EL (cell line): ENCODE data around the gene CMC2.

Experiments
- DNase-seq: peaks from one replicate; pipeline ENCODE4 v3.0.0-alpha.2; 2016

CMC2 gene

GRCh38 chr16:80972611-80973010 is 34.1 kb downstream of the CMC2 start:
- DNase-seq, result no peak

GRCh38 chr16:80971819-80972218 is 34.9 kb downstream of the CMC2 start:
- DNase-seq, result no peak

- no peak for DNase-seq
These were observed 37.6 kb downstream of the CMC2 start for GRCh38 chr16:80969114-80969484.

- DNase-seq, result peak; percentile 25
These were observed 38.1 kb downstream of the CMC2 start for GRCh38 chr16:80968386-80969113.

GRCh38 chr16:80966617-80967016 is 40.1 kb downstream of the CMC2 start:
- DNase-seq, result no peak

- DNase-seq, result no peak
These were observed 42.3 kb downstream of the CMC2 start for GRCh38 chr16:80964351-80964750.

GRCh38 chr16:80962879-80963278 is 43.8 kb downstream of the CMC2 start:
- no peak for DNase-seq

- no peak for DNase-seq
These were observed 48.4 kb downstream of the CMC2 start for GRCh38 chr16:80958284-80958683.

- DNase-seq, result no peak
These were observed 51.7 kb downstream of the CMC2 start for GRCh38 chr16:80954985-80955384.

- DNase-seq, result peak; percentile 59
These were observed 57.7 kb downstream of the CMC2 start for GRCh38 chr16:80948886-80949493.

GRCh38 chr16:80947708-80948625 is 58.7 kb downstream of the CMC2 start:
- DNase-seq, result no peak

GRCh38 chr16:80947239-80947638 is 59.4 kb downstream of the CMC2 start:
- DNase-seq, result no peak

- DNase-seq, result no peak
These were observed 60.2 kb downstream of the CMC2 start for GRCh38 chr16:80946481-80946880.

GRCh38 chr16:80940069-80940856 is 66.4 kb downstream of the CMC2 start:
- DNase-seq, result no peak

GRCh38 chr16:80938879-80939260 is 67.8 kb downstream of the CMC2 start:
- DNase-seq, result no peak

- peak; percentile 96 for DNase-seq
These were observed 68.4 kb downstream of the CMC2 start for GRCh38 chr16:80938004-80938878.

- peak; percentile 53 for DNase-seq
These were observed 70.3 kb downstream of the CMC2 start for GRCh38 chr16:80936410-80936809.

GRCh38 chr16:80935691-80936090 is 71.0 kb downstream of the CMC2 start:
- DNase-seq, result no peak

GRCh38 chr16:80932708-80933095 is 74.0 kb downstream of the CMC2 start:
- peak; percentile 97 for DNase-seq

GRCh38 chr16:80931801-80932707 is 74.6 kb downstream of the CMC2 start:
- DNase-seq, result peak; percentile 66
